GM23338 (cell line): ENCODE measurements around the gene DCBLD1. TPM values are rescaled to one million over a fixed set of nuclear protein-coding genes. Genes with fewer than 3 reads are reported as not detected.

Experiments used
- ATAC-seq: fragments of 200-7000 bp; cut with Tn5 transposase; 3 replicates; pipeline ENCODE4 v1.9.1; 2020
- DNase-seq: peaks from one replicate; pipeline ENCODE4 v3.0.0-alpha.2; 2015; ENCODE audit warnings: low spot score
- H2AFZ ChIP-seq: fragments of 200-600 bp; sonication (generic); 2 replicates; pipeline ENCODE4 v1.8.0; 2016; ENCODE audit warnings: antibody characterized with exemption, mild to moderate bottlenecking, moderate library complexity
- H3F3A ChIP-seq: fragments of 200-600 bp; sonication (generic); replicated peaks from 2 replicates; pipeline ENCODE4 v1.8.0; 2017; ENCODE audit warnings: antibody characterized with exemption, mixed run types, low read depth
- H3K27ac ChIP-seq: fragments of 200-600 bp; sonication (generic); 2 replicates; pipeline ENCODE4 v1.6.1; 2016; ENCODE audit warnings: low read depth
- H3K27me3 ChIP-seq: fragments of 200-600 bp; sonication (generic); 2 replicates; pipeline ENCODE4 v1.8.0; 2016; ENCODE audit warnings: mild to moderate bottlenecking, mixed run types, moderate library complexity; ENCODE audit not compliant: insufficient read depth
- H3K36me3 ChIP-seq: fragments of 200-600 bp; sonication (generic); 2 replicates; pipeline ENCODE4 v1.8.0; 2016; ENCODE audit warnings: mild to moderate bottlenecking; ENCODE audit not compliant: insufficient read depth
- H3K4me1 ChIP-seq: fragments of 200-600 bp; sonication (generic); 2 replicates; pipeline ENCODE4 v1.8.0; 2016; ENCODE audit warnings: mild to moderate bottlenecking, moderate library complexity; ENCODE audit not compliant: insufficient read depth
- H3K4me2 ChIP-seq: fragments of 200-600 bp; sonication (generic); 2 replicates; pipeline ENCODE4 v1.7.1; 2017; ENCODE audit warnings: mixed run types
- H3K4me3 ChIP-seq: fragments of 200-600 bp; sonication (generic); 2 replicates; pipeline ENCODE4 v1.6.1; 2016; ENCODE audit warnings: mixed run types
- H3K79me2 ChIP-seq: fragments of 200-600 bp; sonication (generic); replicated peaks from 2 replicates; pipeline ENCODE4 v1.8.0; 2017; ENCODE audit warnings: mild to moderate bottlenecking; ENCODE audit not compliant: insufficient read depth
- H3K9me2 ChIP-seq: fragments of 200-600 bp; sonication (generic); 2 replicates; pipeline ENCODE4 v1.8.0; 2017; ENCODE audit not compliant: insufficient read depth
- H4K20me1 ChIP-seq: fragments of 200-600 bp; sonication (generic); replicated peaks from 2 replicates; pipeline ENCODE4 v1.8.0; 2017; ENCODE audit warnings: mild to moderate bottlenecking; ENCODE audit not compliant: insufficient read depth
- H3K27ac Mint-ChIP-seq: 2 replicates; pipeline ENCODE4 v1.8.0; 2020; ENCODE audit warnings: inconsistent platforms, mild to moderate bottlenecking, moderate library complexity, mixed read lengths
- H3K27me3 Mint-ChIP-seq: 3 replicates; pipeline ENCODE4 v1.8.0; 2022; ENCODE audit warnings: low read depth, mild to moderate bottlenecking, moderate library complexity, mixed read lengths, inconsistent platforms; ENCODE audit not compliant: insufficient read depth, poor library complexity
- H3K36me3 Mint-ChIP-seq: 3 replicates; pipeline ENCODE4 v1.8.0; 2021; ENCODE audit warnings: low read depth, mild to moderate bottlenecking, inconsistent platforms, moderate library complexity, mixed read lengths
- H3K4me1 Mint-ChIP-seq: 3 replicates; pipeline ENCODE4 v1.8.0; 2020; ENCODE audit warnings: mild to moderate bottlenecking, inconsistent platforms, mixed read lengths
- H3K4me3 Mint-ChIP-seq: 3 replicates; pipeline ENCODE4 v1.8.0; 2021; ENCODE audit warnings: moderate library complexity, mild to moderate bottlenecking, inconsistent platforms, mixed read lengths
- H3K9me3 Mint-ChIP-seq: 3 replicates; pipeline ENCODE4 v1.8.0; 2020; ENCODE audit warnings: moderate library complexity, mild to moderate bottlenecking, inconsistent platforms, mixed read lengths
- CREB1 ChIP-seq: fragments of 250-450 bp; sonication (Bioruptor Pico); IDR thresholded peaks from 2 replicates; pipeline ENCODE4 v1.5.0; 2020; ENCODE audit warnings: low read depth, mild to moderate bottlenecking, moderate library complexity
- EZH2 ChIP-seq: fragments of 200-600 bp; sonication (generic); IDR thresholded peaks from one replicate; pipeline ENCODE4 v1.8.0; 2017; ENCODE audit warnings: antibody characterized with exemption, mild to moderate bottlenecking, low read depth; ENCODE audit not compliant: unreplicated experiment
- EZH2phosphoT487 ChIP-seq: fragments of 200-600 bp; sonication (generic); IDR thresholded peaks from one replicate; pipeline ENCODE4 v1.8.1; 2018; ENCODE audit warnings: antibody characterized with exemption; ENCODE audit not compliant: unreplicated experiment
- JUNB ChIP-seq: IDR thresholded peaks from one replicate; pipeline ENCODE4 v1.6.1; 2016; ENCODE audit warnings: antibody characterized with exemption; ENCODE audit not compliant: unreplicated experiment
- NANOG ChIP-seq: IDR thresholded peaks from 2 replicates; pipeline ENCODE4 v1.6.1; 2016; ENCODE audit warnings: antibody characterized with exemption, borderline replicate concordance
- POLR2AphosphoS5 ChIP-seq: IDR thresholded peaks from 2 replicates; pipeline ENCODE4 v1.6.1; 2016; ENCODE audit warnings: antibody characterized with exemption, low read depth
- REST ChIP-seq: IDR thresholded peaks from one replicate; pipeline ENCODE4 v1.6.1; 2018; ENCODE audit warnings: antibody characterized with exemption; ENCODE audit not compliant: unreplicated experiment
- STAT1 ChIP-seq: IDR thresholded peaks from one replicate; pipeline ENCODE4 v1.6.1; 2016; ENCODE audit warnings: antibody characterized with exemption; ENCODE audit not compliant: unreplicated experiment
- ZNF114 ChIP-seq: fragments of 250-450 bp; sonication (Bioruptor Pico); IDR thresholded peaks from 2 replicates; pipeline ENCODE4 v1.5.0; 2020; ENCODE audit warnings: mild to moderate bottlenecking, moderate library complexity
- ZNF331 ChIP-seq: fragments of 250-450 bp; sonication (Bioruptor Pico); IDR thresholded peaks from 2 replicates; pipeline ENCODE4 v1.5.0; 2020; ENCODE audit warnings: low read depth, mild to moderate bottlenecking, moderate library complexity
- polyA plus RNA-seq: library from polyadenylated mRNA; unstranded; fragments of >200 nt; fragmentation: Nextera tagmentation; extraction: Ambion mirVana; gene quantifications from 2 replicates; pipeline ENCODE4 v1.2.1, GENCODE V29; 2016
- total RNA-seq: library from RNA; depleted of rRNA; stranded (reverse); fragments of >200 nt; shearing (Covaris generic); gene quantifications from 2 replicates; pipeline ENCODE4 v1.2.3, GENCODE V29; 2014
- TF ChIP-seq, protein P1 (sequence below): fragments of 250-450 bp; sonication (Bioruptor Pico); IDR thresholded peaks from 2 replicates; pipeline ENCODE4 v1.5.0; 2020; ENCODE audit warnings: mild to moderate bottlenecking, moderate library complexity
- TF ChIP-seq, protein P2 (sequence below), 2 experiments: fragments of 200-600 bp in 1 of 2; sonication (generic) in 1 of 2; conservative IDR thresholded peaks; 2 replicates each; pipeline versions ENCODE4 v1.5.1 to v1.6.1; 2016 to 2017; ENCODE audit warnings: antibody characterized with exemption in 2 of 2, low read depth in 2 of 2, mild to moderate bottlenecking in 2 of 2, moderate library complexity in 1 of 2
- TF ChIP-seq, protein P3 (sequence below): IDR thresholded peaks from 2 replicates; pipeline ENCODE4 v1.6.1; 2016; ENCODE audit warnings: antibody characterized with exemption

Gene DCBLD1
- total and polyA plus RNA-seq, 2 experiments from 2014 or later: 4.2 to 7.6 TPM

DNA sequence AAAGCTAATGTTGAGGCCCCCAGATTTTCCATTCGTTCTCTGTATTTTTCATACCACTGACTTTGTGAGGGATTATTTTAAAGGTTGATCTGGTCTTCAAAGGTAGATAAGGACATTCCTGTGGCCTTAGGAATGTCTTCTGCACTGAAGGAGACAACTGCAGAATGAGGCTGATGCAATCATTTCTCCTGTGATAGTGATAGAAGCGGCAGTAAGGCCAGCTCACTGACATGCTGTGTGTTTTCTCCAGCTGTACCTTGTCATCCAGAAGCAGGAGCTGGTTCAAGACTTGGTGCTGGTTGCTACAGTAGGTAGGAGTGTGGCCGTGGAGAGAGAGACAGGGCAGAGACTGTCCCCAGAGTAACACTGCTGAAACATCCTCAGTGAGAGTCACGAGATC is 53.8 kb downstream of the DCBLD1 start:
- Histone ChIP-seq H3K9me2 (no peaks in the 10 kb centered on the region), H2AFZ (no peak overlapping the region), H3K4me2 (no peak overlapping the region), H3K79me2 (no peaks in the 10 kb centered on the region), H3K4me1 (no peaks in the 10 kb centered on the region), H3K4me3 (no peak overlapping the region), H3K27ac (no peak overlapping the region), H3F3A (no peaks in the 10 kb centered on the region), H4K20me1 (no peaks in the 10 kb centered on the region), H3K36me3 (no peaks in the 10 kb centered on the region; the same call in 1 of the 2 replicates), H3K27me3 (no peaks in the 10 kb centered on the region)
- Mint-ChIP-seq H3K36me3 (peaks cover 3% of the 10 kb centered on the region; the same call in 1 of the 3 replicates), H3K4me1 (peaks cover 5% of the 10 kb centered on the region; the same call in 2 of the 3 replicates), H3K27ac (peak overlapping the region; percentile 18), H3K4me3 (no peak overlapping the region), H3K9me3 (no peaks in the 10 kb centered on the region), H3K27me3 (no peaks in the 10 kb centered on the region)
- ATAC-seq (no peak), DNase-seq (no peak)
- no peak for TF ChIP-seq STAT1
- TF ChIP-seq, protein P1, sequence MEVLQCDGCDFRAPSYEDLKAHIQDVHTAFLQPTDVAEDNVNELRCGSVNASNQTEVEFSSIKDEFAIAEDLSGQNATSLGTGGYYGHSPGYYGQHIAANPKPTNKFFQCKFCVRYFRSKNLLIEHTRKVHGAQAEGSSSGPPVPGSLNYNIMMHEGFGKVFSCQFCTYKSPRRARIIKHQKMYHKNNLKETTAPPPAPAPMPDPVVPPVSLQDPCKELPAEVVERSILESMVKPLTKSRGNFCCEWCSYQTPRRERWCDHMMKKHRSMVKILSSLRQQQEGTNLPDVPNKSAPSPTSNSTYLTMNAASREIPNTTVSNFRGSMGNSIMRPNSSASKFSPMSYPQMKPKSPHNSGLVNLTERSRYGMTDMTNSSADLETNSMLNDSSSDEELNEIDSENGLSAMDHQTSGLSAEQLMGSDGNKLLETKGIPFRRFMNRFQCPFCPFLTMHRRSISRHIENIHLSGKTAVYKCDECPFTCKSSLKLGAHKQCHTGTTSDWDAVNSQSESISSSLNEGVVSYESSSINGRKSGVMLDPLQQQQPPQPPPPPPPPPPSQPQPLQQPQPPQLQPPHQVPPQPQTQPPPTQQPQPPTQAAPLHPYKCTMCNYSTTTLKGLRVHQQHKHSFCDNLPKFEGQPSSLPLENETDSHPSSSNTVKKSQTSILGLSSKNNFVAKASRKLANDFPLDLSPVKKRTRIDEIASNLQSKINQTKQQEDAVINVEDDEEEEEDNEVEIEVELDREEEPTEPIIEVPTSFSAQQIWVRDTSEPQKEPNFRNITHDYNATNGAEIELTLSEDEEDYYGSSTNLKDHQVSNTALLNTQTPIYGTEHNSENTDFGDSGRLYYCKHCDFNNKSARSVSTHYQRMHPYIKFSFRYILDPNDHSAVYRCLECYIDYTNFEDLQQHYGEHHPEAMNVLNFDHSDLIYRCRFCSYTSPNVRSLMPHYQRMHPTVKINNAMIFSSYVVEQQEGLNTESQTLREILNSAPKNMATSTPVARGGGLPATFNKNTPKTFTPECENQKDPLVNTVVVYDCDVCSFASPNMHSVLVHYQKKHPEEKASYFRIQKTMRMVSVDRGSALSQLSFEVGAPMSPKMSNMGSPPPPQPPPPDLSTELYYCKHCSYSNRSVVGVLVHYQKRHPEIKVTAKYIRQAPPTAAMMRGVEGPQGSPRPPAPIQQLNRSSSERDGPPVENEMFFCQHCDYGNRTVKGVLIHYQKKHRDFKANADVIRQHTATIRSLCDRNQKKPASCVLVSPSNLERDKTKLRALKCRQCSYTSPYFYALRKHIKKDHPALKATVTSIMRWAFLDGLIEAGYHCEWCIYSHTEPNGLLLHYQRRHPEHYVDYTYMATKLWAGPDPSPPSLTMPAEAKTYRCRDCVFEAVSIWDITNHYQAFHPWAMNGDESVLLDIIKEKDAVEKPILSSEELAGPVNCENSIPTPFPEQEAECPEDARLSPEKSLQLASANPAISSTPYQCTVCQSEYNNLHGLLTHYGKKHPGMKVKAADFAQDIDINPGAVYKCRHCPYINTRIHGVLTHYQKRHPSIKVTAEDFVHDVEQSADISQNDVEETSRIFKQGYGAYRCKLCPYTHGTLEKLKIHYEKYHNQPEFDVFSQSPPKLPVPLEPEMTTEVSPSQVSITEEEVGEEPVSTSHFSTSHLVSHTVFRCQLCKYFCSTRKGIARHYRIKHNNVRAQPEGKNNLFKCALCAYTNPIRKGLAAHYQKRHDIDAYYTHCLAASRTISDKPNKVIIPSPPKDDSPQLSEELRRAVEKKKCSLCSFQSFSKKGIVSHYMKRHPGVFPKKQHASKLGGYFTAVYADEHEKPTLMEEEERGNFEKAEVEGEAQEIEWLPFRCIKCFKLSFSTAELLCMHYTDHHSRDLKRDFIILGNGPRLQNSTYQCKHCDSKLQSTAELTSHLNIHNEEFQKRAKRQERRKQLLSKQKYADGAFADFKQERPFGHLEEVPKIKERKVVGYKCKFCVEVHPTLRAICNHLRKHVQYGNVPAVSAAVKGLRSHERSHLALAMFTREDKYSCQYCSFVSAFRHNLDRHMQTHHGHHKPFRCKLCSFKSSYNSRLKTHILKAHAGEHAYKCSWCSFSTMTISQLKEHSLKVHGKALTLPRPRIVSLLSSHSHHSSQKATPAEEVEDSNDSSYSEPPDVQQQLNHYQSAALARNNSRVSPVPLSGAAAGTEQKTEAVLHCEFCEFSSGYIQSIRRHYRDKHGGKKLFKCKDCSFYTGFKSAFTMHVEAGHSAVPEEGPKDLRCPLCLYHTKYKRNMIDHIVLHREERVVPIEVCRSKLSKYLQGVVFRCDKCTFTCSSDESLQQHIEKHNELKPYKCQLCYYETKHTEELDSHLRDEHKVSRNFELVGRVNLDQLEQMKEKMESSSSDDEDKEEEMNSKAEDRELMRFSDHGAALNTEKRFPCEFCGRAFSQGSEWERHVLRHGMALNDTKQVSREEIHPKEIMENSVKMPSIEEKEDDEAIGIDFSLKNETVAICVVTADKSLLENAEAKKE (CRISPR knock-in tag): no peak
- no peak for TF ChIP-seq POLR2AphosphoS5
- no peak for TF ChIP-seq NANOG
- no peak for TF ChIP-seq REST
- TF ChIP-seq EZH2: no peak
- TF ChIP-seq, protein P2, sequence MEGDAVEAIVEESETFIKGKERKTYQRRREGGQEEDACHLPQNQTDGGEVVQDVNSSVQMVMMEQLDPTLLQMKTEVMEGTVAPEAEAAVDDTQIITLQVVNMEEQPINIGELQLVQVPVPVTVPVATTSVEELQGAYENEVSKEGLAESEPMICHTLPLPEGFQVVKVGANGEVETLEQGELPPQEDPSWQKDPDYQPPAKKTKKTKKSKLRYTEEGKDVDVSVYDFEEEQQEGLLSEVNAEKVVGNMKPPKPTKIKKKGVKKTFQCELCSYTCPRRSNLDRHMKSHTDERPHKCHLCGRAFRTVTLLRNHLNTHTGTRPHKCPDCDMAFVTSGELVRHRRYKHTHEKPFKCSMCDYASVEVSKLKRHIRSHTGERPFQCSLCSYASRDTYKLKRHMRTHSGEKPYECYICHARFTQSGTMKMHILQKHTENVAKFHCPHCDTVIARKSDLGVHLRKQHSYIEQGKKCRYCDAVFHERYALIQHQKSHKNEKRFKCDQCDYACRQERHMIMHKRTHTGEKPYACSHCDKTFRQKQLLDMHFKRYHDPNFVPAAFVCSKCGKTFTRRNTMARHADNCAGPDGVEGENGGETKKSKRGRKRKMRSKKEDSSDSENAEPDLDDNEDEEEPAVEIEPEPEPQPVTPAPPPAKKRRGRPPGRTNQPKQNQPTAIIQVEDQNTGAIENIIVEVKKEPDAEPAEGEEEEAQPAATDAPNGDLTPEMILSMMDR (conservative IDR thresholded peaks at IDR 0.05; ENCODE audit: low read depth in 2 of 2): no peak
- no peak for TF ChIP-seq EZH2phosphoT487
- TF ChIP-seq, protein P3, sequence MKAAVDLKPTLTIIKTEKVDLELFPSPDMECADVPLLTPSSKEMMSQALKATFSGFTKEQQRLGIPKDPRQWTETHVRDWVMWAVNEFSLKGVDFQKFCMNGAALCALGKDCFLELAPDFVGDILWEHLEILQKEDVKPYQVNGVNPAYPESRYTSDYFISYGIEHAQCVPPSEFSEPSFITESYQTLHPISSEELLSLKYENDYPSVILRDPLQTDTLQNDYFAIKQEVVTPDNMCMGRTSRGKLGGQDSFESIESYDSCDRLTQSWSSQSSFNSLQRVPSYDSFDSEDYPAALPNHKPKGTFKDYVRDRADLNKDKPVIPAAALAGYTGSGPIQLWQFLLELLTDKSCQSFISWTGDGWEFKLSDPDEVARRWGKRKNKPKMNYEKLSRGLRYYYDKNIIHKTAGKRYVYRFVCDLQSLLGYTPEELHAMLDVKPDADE: no peak
- no peak for TF ChIP-seq JUNB
- no peak for TF ChIP-seq ZNF114 (CRISPR knock-in tag)
- TF ChIP-seq ZNF331 (CRISPR knock-in tag): no peak
- no peak for TF ChIP-seq CREB1 (CRISPR knock-in tag)
